HG02973 (cell line): Measurements from ENCODE around the gene AUNIP.
"Not testable (repeated sequence)": the region's sequence is repeated elsewhere in the genome, so short reads cannot be mapped to it uniquely, and the experiment has no call there.

Source experiments
- ATAC-seq: cut with Tn5 transposase; IDR thresholded peaks from one replicate; pipeline ENCODE4 v1.9.1; 2021; ENCODE audit warnings: moderate library complexity; ENCODE audit not compliant: unreplicated experiment

The AUNIP gene

GRCh38 chr1:25867210-25867991, 8.1 kb upstream of the AUNIP start:
- ATAC-seq, result no peak

- ATAC-seq, result no peak
Measured at GRCh38 chr1:25866288-25866687, 7.0 kb upstream of the AUNIP start.

GRCh38 chr1:25864434-25864833, 5.2 kb upstream of the AUNIP start:
- no peak for ATAC-seq

- no peak for ATAC-seq
Measured at GRCh38 chr1:25863486-25864262, 4.4 kb upstream of the AUNIP start.

GRCh38 chr1:25862785-25863485, 3.7 kb upstream of the AUNIP start:
- no peak for ATAC-seq

GRCh38 chr1:25861316-25862286, 2.3 kb upstream of the AUNIP start:
- ATAC-seq, result no peak

- no peak for ATAC-seq
Measured at GRCh38 chr1:25858494-25858893, 763 bp downstream of the AUNIP start.

GRCh38 chr1:25856856-25857255, 2.4 kb downstream of the AUNIP start:
- no peak for ATAC-seq

- ATAC-seq, result no peak
Measured at GRCh38 chr1:25854554-25854953, 4.7 kb downstream of the AUNIP start.

GRCh38 chr1:25848531-25848930, 10.7 kb downstream of the AUNIP start:
- no peak for ATAC-seq

- ATAC-seq, result no peak
Measured at GRCh38 chr1:25847929-25848328, 11.3 kb downstream of the AUNIP start.

GRCh38 chr1:25845664-25846063, 13.6 kb downstream of the AUNIP start:
- no peak for ATAC-seq

GRCh38 chr1:25844536-25845337, 14.5 kb downstream of the AUNIP start:
- ATAC-seq, result no peak

GRCh38 chr1:25843483-25843882, 15.8 kb downstream of the AUNIP start:
- ATAC-seq, result no peak

GRCh38 chr1:25839808-25840207, 19.4 kb downstream of the AUNIP start:
- not testable (repeated sequence) for ATAC-seq

- ATAC-seq, result no peak
Measured at GRCh38 chr1:25837262-25837875, 21.9 kb downstream of the AUNIP start.

- no peak for ATAC-seq
Measured at GRCh38 chr1:25836695-25837094, 22.6 kb downstream of the AUNIP start.

- ATAC-seq, result no peak
Measured at GRCh38 chr1:25834894-25835293, 24.4 kb downstream of the AUNIP start.

- no peak for ATAC-seq
Measured at GRCh38 chr1:25833158-25833557, 26.1 kb downstream of the AUNIP start.
